ENCODE data around the gene RGS6. TPM values are rescaled to one million over a fixed set of nuclear protein-coding genes. Genes with fewer than 3 reads are reported as not detected.

Gene RGS6
- total and polyA plus RNA-seq, 7 donors, result 0.79 to 8.0 (median 1.6) TPM; not detected in 2

- peak overlapping the region in 1 of 4 donors; percentile 52 for H3K27ac ChIP-seq
- intact Hi-C loops (cut with DNase I), result no loop called here
- TF ChIP-seq POLR2AphosphoS5 (IDR thresholded peaks at IDR 0.05), result no peak
- TF ChIP-seq CTCF (IDR thresholded peaks at IDR 0.05), result no peak
- TF ChIP-seq EP300 (IDR thresholded peaks at IDR 0.05), result no peak
- TF ChIP-seq POLR2A (IDR thresholded peaks at IDR 0.05), result no peak
- no peaks in the 10 kb centered on the region for H3K27me3 ChIP-seq
- no peaks in the 10 kb centered on the region for H3K4me1 ChIP-seq
- H3K36me3 ChIP-seq, result no peaks in the 10 kb centered on the region
- no peaks in the 10 kb centered on the region for H3K9me3 ChIP-seq
- 59 to 80% methylated on average over 11 of the region's 11 CpGs for WGBS, 2 donors
- DNase-seq, result no peak
- H3K4me3 ChIP-seq, result no peak overlapping the region
These were observed 627.0 kb downstream of the RGS6 start for GRCh38 chr14:72559202-72559601.

GRCh38 chr14:72559669-72560255 lies 627.5 kb downstream of the RGS6 start:
- intact Hi-C loops (cut with DNase I), result no loop called here
- WGBS, 2 donors, result 89 to 92% methylated on average over 6 of the region's 6 CpGs
- Histone ChIP-seq H3K4me1 (peaks cover 0 to under 1% (median 0%) of the 10 kb centered on the region in 4 donors), H3K27me3 (no peaks in the 10 kb centered on the region), H3K9me3 (no peaks in the 10 kb centered on the region), H3K27ac (peak overlapping the region in 1 of 4 donors; percentile 52), H3K4me3 (no peak overlapping the region), H3K36me3 (no peaks in the 10 kb centered on the region)
- DNase-seq, result no peak
- no peak for TF ChIP-seq POLR2A (IDR thresholded peaks at IDR 0.05)
- TF ChIP-seq CTCF (IDR thresholded peaks at IDR 0.05), result no peak
- TF ChIP-seq EP300 (IDR thresholded peaks at IDR 0.05), result no peak
- no peak for TF ChIP-seq POLR2AphosphoS5 (IDR thresholded peaks at IDR 0.05)

DNA sequence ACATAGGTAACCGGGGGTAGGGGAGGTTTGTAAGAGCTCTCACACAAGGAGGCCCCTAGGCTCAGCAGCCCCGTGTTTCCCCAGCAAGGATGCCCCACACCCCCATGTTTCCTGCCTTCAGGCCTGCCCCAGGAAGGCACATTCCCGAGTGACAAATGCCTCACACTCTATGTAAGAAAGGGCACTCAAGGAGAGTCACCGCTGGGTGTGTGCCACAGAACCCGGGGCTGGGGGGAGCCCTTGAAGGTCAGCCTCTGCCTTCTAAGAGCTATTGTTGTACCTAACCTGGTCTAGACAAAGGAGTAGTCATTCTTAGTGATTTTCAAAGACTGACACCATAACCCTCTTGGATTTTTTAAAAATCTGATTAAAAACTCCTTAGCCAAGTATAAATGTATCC lies 628.1 kb downstream of the RGS6 start:
- no peaks in the 10 kb centered on the region for H3K9me3 ChIP-seq
- H3K27me3 ChIP-seq, result no peaks in the 10 kb centered on the region
- WGBS, 2 donors, result 67 to 70% methylated on average over 5 of the region's 5 CpGs
- H3K27ac ChIP-seq, result no peak overlapping the region
- intact Hi-C loops (cut with DNase I), result no loop called here
- H3K4me3 ChIP-seq, result no peak overlapping the region
- no peak for DNase-seq
- H3K36me3 ChIP-seq, result no peaks in the 10 kb centered on the region
- TF ChIP-seq POLR2A (IDR thresholded peaks at IDR 0.05) (no peak), POLR2AphosphoS5 (IDR thresholded peaks at IDR 0.05) (no peak), CTCF (IDR thresholded peaks at IDR 0.05) (no peak), EP300 (IDR thresholded peaks at IDR 0.05) (no peak)
- H3K4me1 ChIP-seq, result peaks cover 0 to 5% (median 2%) of the 10 kb centered on the region in 4 donors

- no peak for DNase-seq
- peaks cover 0 to 5% (median 2%) of the 10 kb centered on the region in 4 donors for H3K4me1 ChIP-seq
- no peak for TF ChIP-seq POLR2AphosphoS5 (IDR thresholded peaks at IDR 0.05)
- no peak for TF ChIP-seq EP300 (IDR thresholded peaks at IDR 0.05)
- TF ChIP-seq CTCF (IDR thresholded peaks at IDR 0.05), result no peak
- TF ChIP-seq POLR2A (IDR thresholded peaks at IDR 0.05), result no peak
- no peak overlapping the region for H3K4me3 ChIP-seq
- intact Hi-C loops (cut with DNase I), result no loop called here
- H3K36me3 ChIP-seq, result no peaks in the 10 kb centered on the region
- no peak overlapping the region for H3K27ac ChIP-seq
- WGBS, 2 donors, result 92 to 95% methylated on average over 12 of the region's 12 CpGs
- H3K9me3 ChIP-seq, result no peaks in the 10 kb centered on the region
- no peaks in the 10 kb centered on the region for H3K27me3 ChIP-seq
These were observed 628.8 kb downstream of the RGS6 start for GRCh38 chr14:72560889-72561493.
